HG03064 (cell line): ENCODE data around the gene ARMH4.
A peak's percentile ranks its signal among the peaks of the same experiment; 100 is the strongest.

Experiments
- ATAC-seq: cut with Tn5 transposase; IDR thresholded peaks from one replicate; pipeline ENCODE4 v1.9.1; 2021; ENCODE audit warnings: low read depth; ENCODE audit not compliant: unreplicated experiment

ARMH4 gene

GRCh38 chr14:58104808-58105207 is 47.2 kb downstream of the ARMH4 start:
- no peak for ATAC-seq

DNA sequence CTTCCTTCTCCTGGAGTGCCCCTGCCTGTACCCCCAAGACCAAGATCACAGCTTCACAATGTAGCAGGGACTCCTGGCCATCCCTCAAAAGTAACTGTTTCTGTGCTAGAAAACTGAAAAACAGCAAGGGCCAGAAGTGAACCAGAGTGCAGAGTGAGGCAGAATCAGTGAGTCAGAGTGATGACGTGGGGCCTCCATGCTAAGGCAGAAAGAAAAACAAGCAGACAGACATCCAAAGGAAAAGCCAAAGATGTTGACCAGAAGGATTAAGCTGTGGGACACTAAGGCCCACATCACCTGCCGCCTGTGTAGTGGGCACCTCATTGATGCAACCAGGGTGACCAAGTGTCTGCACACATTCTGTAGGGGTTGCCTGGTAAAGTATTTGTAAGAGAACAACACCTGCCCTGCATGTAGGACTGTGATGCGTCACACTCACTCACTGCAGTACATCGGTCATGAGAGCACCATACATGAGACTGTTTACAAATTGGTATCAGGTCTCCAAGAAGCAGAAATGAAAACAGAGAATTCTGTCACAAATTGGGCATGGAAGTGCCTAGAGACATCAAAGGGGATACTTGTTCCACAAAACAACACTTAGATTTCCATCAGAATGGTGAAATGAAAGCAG is 51.2 kb downstream of the ARMH4 start:
- ATAC-seq = no peak

DNA sequence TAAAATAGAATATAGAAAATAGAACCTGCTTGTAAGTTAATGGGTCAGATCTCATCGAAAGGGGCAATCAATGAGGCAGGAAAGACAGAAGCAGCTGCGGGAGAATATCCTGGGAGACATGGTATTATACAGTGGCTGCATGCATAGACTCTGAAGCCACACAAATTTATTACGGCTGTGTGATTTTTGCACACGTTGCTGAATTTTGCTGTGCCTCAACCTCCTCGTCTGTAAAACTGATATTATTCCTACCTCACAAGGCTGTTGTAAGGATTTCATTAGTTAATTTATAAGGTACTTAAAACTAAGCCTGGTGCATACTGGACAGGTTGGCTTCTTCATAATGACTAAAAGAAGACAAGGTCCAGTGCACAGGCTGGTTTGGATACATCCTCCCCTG is 52.3 kb downstream of the ARMH4 start:
- no peak for ATAC-seq

DNA sequence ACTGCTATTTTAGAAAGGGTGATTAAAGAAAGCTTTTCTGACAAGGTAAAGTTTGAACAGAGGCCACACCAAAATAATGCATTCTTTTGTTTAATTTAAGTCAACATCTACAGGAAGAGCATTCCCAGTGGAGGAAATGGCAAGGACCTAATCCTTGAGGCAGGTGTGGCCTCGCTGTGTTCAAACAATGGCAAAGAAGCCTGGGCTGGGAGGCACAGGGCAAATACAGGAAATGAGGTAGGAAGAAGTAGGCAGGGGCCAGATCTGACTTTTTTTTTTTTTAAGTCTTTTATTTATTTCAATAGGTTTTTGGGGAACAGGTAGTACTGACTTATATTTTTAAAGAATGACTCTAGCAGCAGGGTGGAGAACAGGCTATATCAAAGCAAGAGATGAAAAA is 53.5 kb downstream of the ARMH4 start:
- ATAC-seq = no peak

DNA sequence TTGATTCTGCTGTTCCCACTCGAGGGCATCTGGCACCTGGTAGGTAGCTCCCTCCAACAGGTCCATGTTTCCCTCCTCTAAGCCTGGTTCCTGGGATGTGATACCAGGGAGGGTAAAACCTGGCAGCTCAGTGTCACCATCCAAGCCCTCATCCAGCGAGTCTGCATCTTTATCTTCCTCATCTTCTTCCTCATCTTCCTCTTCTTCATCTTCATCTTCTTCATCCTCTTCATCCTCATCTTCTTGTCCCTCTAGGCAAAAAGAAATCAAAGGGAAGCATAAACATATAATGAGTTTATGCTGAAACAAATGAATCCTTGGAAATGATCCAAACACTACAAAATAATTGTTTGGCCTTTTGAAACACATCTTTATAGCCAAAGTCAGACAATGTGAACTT is 55.3 kb downstream of the ARMH4 start:
- ATAC-seq = no peak

DNA sequence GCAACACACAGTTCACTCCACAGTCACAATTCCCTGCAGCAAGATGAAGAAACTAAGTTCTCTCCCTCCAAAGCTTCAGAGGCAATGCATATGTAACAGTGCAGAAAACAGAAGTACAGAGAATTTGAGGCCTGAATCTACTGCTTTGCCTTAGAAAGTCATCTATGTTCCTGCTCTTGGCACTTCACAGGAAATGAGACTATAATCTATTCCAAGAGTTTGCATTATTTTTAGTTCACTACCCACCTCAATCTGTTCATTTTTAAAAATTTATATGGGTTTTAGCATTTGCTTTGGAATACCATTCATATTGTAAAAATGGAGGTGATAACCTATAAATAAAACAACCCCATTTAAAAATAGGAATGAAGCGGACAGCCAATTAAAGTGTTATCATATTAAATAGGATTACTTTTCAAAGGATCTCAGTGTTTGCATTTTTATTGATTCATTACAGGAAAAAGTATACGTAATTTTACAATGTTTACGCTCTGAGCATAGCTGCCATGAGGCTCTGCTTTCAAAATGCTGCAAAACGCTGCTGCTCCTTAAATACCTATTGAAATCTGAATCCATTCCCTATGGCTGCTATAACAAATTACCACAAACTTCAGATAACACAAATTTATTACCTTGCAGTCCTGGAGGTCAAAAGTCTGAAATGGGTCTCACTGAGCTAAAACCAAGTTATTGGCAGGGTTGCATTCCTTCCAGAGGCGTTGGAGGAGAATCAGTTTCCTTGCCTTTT is 60.0 kb downstream of the ARMH4 start:
- ATAC-seq = no peak

DNA sequence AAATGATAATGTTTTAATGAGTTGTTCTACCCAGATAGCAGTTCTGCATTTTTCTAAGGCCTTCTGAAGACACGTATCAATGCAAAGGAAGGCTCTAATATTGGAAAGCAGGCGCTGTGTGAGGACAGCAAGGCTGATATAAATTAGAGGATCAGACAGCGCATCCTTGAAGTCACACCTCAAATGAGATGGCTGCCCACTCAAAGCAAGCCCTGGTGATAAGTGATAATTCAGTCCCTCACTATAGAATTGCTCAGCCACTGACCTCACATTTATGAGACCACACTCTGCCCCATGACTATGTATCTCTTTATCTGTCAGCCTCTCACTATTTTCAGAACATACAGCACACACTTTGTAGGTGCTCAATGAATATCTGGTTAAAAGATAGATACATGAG is 62.4 kb downstream of the ARMH4 start:
- no peak for ATAC-seq

GRCh38 chr14:58088961-58089360 is 63.1 kb downstream of the ARMH4 start:
- ATAC-seq = no peak

DNA sequence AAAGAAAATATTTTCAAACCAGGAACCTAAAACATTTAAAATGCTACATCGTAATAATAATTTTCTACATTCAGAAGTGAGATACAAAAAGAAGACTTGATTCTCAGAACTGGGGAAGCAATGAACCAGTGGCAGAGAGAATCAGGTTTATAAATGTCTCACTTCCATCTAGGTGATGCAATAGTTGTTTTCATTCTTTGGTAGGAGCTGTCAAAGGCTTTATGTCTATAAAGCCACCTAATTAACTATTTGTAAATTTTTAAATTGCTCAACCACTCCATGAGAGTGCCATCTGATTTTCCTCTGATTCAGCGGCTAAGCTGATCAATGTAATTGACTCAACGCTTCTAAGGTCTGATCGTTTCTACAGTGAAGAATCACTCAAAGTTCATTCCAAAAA is 66.1 kb downstream of the ARMH4 start:
- ATAC-seq = no peak

DNA sequence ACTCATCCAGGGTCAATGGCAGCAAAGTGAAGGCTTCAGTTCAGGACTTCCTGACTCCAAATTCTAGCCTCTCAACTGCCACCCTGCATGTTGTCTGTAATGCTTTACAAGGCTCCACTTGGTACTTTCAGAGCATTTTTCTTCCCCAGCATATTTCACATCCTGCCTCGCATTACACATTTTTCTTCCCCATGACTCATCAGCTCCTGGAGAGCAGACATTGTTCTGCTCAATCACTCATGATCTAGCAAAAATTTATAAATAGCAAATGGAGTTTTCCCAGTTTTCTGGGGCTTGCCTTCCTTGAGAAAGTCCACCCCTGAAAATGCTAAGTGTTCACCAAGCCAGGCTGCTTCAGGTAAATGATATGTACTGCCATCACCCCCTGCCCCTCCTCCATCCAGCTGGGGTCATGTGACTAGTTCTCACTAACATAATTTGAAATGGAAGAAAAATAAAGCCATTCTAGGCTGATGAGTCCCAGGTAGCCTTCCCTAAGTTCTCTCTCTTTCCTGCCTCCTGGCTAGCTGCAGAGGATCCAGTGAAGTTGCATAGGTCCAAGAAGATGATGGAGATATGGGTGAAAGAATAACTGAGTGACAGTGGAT is 69.4 kb downstream of the ARMH4 start:
- ATAC-seq = no peak

DNA sequence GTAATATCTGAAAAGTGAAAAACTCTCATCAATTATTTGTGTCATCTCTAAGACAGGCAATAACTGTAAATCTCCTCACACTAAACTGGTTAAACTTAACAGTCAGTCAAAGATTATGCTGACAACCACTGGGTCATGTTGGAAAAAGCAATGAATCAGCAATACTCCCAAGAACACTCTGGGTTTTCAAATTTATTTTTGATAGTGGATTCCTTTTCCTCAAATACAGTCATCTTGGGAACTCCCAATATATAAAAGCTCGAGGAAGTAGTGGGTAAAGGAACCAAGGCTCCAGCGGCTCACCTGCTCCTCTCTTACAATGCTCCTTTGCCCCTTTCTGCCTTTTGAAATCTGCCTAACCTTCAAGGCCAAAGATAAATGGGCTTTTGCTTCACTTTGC is 70.0 kb downstream of the ARMH4 start:
- ATAC-seq = no peak

- no peak for ATAC-seq
Measured at GRCh38 chr14:58078471-58078870, 73.5 kb downstream of the ARMH4 start.

GRCh38 chr14:58078068-58078467 is 73.9 kb downstream of the ARMH4 start:
- ATAC-seq = no peak

GRCh38 chr14:58077621-58078020 is 74.4 kb downstream of the ARMH4 start:
- no peak for ATAC-seq

DNA sequence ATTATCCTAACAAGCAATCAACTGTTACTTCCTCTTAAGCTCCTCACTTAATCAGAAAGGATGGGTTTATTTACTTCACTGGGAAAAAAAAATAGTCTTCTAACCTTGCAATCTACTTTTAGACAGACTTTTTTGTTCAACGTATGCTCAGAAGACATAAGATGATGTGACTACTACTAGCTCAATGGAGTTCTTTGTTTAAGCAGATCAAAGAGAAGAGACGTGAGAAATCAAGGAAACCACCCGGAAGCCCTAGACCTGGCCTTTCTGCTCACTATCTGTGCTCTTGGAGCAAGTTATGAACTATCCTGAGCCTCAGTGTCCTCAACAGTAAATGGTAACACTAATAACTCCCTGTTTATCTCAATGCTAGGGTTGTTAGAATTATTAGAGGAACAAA is 78.5 kb downstream of the ARMH4 start:
- no peak for ATAC-seq

DNA sequence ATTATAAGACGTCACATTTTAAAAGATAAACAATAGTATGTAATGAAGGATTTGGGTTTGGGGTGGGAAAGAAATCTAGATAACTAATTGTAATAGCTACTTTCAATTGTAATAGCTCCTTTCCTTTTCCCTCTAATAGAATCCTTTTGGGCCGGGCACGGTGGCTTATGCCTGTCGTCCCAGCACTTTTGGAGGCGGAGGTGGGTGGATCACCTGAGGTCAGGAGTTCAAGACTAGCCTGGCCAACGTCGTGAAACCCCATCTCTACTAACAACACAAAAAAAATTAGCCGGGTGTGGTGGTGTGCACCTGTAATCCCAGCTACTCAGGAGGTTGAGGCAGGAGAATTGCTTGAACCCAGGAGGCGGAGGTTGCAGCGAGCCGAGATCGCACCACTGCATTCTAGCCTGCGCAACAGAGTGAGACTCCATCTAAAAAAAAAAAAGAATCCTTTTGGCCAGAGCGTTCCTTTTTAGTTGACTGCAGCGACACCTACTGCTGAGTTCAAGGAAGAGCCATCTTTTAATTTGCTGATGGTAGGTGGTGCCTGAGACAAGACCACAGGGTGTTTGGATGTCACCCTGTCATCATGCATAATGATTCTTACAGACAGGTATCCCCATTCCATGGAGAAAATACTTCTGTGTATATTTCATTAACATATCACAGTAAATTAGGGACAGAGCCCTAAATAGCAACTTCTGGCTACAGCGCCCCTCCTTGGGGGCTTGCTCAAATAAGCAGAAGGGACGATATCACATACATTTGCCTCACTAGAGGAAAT is 79.5 kb downstream of the ARMH4 start:
- ATAC-seq = peak; percentile 71

GRCh38 chr14:58071341-58071740 is 80.7 kb downstream of the ARMH4 start:
- no peak for ATAC-seq

DNA sequence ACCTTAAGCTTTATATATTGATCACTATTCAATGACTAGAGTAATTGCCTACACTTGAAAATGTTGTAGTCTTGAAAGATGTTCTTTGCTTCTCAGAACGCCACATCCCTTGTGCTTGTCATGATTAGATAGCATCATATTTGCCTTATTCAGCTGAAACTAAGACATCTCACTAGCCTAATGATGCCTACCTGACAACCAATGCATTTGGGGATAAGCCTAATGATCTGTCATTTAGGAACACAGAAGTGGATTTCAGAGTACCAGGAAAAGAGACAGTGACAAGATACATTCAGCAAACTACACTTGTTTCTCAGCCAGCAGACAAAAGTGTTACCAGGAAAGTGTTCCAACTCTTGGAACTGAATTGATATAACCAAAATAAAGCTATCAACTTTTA is 83.7 kb downstream of the ARMH4 start:
- ATAC-seq = no peak

GRCh38 chr14:58066115-58066514 is 85.9 kb downstream of the ARMH4 start:
- ATAC-seq = no peak

- no peak for ATAC-seq
Measured at GRCh38 chr14:58061581-58061980, 90.4 kb downstream of the ARMH4 start.

GRCh38 chr14:58060898-58061297 is 91.1 kb downstream of the ARMH4 start:
- ATAC-seq = no peak
